C4-2B (cell line): ENCODE data around the gene FBXO27.
"Not testable (repeated sequence)": the region's sequence is repeated elsewhere in the genome, so short reads cannot be mapped to it uniquely, and the experiment has no call there.

Experiments
- H3K27ac ChIP-seq: fragments of 450-650 bp; 2 replicates; pipeline ENCODE4 v1.5.1; 2017
- CTCF ChIP-seq: fragments of 450-650 bp; conservative IDR thresholded peaks from 2 replicates; pipeline ENCODE4 v1.5.1; 2017; ENCODE audit warnings: mild to moderate bottlenecking
- ZFX ChIP-seq: fragments of 450-650 bp; IDR thresholded peaks from 2 replicates; pipeline ENCODE4 v1.6.1; 2017

Gene FBXO27

GRCh38 chr19:39004403-39004802, 27.9 kb downstream of the FBXO27 start:
- no peak overlapping the region for H3K27ac ChIP-seq
- TF ChIP-seq CTCF (no peak), ZFX (no peak)

DNA sequence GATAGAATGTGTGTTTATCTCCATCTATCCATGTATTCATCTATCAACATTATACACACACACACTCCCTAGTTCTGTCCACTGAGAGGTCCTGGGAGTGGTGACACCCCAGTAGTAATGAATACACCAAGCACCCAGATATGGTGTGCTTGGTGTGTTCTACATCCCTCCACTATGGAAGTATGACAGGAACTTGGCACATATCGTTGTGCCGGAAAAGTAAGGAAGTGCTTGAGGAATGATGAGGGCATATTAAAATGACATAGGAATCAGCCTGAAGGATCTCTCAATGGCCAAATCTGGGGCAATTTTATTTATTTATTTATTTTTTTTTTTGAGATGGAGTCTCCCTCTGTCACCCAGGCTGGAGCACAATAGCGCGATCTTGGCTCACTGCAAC, 28.6 kb downstream of the FBXO27 start:
- no peak for TF ChIP-seq CTCF
- no peak overlapping the region for H3K27ac ChIP-seq

GRCh38 chr19:39003188-39003587, 29.2 kb downstream of the FBXO27 start:
- TF ChIP-seq CTCF = no peak
- no peak overlapping the region for H3K27ac ChIP-seq

GRCh38 chr19:39001041-39001440, 31.3 kb downstream of the FBXO27 start:
- TF ChIP-seq ZFX (no peak), CTCF (no peak)

GRCh38 chr19:38997576-38997975, 34.8 kb downstream of the FBXO27 start:
- not testable (repeated sequence) for H3K27ac ChIP-seq

More at GRCh38 chr19:39001041-39001440, 31.3 kb downstream of the FBXO27 start:
- no peak overlapping the region for H3K27ac ChIP-seq

- no peak for TF ChIP-seq ZFX
- no peak for TF ChIP-seq CTCF
- H3K27ac ChIP-seq = no peak overlapping the region
These were observed 39.1 kb downstream of the FBXO27 start for GRCh38 chr19:38993271-38993670.

DNA sequence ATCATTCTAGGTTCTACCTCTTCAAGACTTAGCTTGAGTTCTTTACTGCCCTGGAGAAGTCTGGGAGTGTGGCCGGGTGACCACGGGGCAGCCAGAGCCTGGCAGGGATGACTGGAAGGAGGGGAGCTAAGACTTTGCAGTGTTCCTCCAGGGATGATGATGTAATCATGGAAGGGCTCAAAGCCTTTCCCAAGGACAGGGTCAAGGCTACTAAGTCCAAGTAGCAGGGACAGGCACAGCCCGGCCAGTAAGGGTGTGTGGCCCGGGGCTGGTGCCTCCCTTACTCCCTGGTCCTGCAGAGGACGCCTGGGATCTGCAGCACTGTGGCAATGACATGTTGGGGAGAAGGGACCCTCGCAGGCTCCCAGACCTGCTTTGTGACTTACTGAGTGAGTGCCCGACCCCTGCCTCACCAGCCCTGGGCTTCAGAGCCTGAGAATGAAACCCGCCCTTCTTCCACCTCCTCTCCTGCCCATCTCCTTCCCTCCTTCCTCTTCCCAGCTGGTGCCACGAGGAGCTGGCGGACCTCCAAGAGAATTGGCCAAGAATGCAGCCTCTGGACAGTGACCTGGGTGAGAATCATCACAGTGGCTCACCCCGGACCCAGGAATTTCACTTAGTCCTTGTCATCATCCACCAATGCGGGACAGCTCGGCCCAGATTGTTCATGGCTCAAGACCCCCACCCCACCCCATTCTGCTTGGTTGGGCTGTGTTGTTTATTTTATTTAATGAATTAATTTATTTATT, 41.2 kb downstream of the FBXO27 start:
- TF ChIP-seq ZFX (no peak), CTCF (no peak)
- no peak overlapping the region for H3K27ac ChIP-seq

DNA sequence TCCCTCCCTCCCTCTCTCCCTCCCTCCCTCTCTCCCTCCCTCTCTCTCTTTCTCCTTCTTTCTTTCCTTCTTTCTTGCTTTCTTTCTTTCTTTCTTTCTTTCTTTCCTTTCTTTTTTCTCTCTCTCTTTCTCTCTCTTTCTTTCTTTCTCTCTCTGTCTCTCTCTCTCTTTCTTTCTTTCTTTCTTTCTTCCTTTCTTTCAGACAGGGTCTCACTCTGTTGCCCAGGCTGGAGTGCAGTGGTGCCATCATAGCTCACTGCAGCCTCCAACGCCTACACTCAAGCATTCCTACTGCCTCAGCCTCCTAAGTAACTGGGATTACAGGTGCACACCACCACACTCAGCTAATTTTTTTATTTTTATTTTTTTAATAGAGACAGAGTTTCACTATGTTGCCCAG, 42.7 kb downstream of the FBXO27 start:
- not testable (repeated sequence) for H3K27ac ChIP-seq
